GM08714 (cell line): ENCODE measurements around the gene ARMS2.

Experiments
- H3K4me3 ChIP-seq: fragments of 200-500 bp; sonication (Bioruptor generic); 2 replicates; pipeline ENCODE4 v1.5.1; 2014; ENCODE audit warnings: mild to moderate bottlenecking, low read length, inconsistent platforms
- ZNF274 ChIP-seq: IDR thresholded peaks from 2 replicates; pipeline ENCODE4 v1.6.1; 2012; ENCODE audit warnings: mild to moderate bottlenecking, low read depth, low read length

Gene ARMS2

DNA sequence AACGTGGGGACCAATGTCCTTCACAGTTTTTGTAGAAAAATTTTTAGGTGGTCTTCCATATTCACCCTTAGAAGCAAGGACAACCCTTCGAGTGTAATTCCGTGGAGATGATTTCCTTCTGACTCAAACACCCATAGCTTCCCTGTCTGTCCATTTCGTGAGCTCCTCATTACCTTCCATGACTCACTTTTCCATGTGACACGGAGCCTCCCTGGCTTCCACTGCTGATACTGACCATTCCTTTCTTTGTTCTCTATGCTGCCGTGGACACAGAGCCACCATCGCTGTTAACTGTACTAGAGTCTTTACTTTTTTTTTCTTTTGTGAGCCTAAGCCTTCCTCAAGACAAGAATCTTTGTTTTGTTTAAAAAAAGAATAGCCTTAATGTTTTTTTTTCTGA lies 12.5 kb upstream of the ARMS2 start:
- no peak overlapping the region for H3K4me3 ChIP-seq
- no peak for TF ChIP-seq ZNF274

DNA sequence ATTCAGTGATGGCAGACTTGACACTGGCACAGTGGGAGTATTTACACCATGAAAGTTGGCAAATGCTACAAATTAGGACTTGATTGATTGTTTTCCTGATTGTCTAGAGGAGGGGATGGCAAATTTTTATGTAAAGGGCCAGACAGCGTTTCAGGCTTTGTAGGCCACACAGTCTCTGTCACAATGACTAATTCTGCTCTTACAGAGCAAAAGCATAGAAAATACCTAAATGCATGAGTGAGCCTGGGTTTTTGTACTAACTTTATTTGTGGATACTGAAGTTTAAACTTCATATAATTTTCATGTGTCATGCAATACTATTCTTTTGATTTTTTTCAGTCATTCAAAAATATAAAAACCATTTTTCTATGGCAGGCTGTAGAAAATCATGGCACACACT lies 9.0 kb upstream of the ARMS2 start:
- no peak overlapping the region for H3K4me3 ChIP-seq
- TF ChIP-seq ZNF274: no peak

DNA sequence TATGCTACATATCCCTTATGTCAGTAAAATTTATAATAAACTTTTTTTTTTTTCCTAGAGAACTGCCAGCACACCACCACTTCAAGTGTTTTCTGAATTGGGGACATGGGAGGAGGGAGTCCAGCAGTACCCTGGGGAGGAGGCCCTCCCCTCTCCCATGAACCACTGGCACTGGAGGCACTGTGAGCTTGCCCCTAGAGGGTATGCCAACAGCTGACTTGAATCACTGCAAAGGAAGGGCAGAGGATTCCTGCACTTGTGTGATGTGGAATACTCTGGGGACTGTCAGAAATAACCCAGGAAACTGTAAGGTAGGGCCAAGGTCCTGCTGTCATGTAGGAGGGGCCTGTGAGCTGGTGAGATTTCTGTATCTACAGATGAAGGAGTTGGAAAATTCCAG lies 8.5 kb upstream of the ARMS2 start:
- no peak for TF ChIP-seq ZNF274
- H3K4me3 ChIP-seq: no peak overlapping the region

DNA sequence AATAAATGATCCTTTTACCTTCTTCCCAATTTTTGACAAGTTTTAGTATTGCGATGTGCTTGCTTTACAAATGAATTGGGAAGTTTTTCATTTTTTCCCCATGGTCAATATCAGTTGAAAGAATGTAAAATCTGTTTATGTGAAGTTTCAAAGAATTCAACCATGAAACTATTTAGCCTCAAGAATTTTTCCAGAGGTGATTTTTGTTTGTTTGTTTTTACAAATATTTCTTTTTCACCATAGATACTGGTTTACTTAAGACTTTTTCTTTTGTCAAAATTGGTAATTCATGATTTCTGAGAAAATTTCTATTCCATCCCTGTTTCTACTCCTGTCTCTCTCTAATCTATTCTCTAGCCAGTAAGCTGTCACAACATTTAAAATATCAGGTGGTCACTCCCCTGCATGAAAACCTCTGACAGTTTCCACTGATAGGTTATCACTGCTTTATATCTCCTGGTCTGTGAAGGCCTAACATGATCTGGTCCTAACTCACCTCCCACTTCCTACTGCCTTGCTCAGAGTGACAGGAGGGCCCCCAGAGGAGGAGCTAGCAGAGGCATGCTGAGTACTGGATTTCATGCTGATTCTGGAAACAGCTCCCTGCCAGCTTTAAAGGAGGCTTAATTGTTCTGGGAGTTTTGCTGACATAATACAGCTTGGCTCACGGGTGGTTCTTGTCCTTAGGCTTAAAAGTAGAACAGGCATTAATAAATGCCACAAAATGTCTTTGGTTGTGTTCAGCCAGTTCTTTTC lies 7.6 kb upstream of the ARMS2 start:
- H3K4me3 ChIP-seq: no peak overlapping the region
- no peak for TF ChIP-seq ZNF274

DNA sequence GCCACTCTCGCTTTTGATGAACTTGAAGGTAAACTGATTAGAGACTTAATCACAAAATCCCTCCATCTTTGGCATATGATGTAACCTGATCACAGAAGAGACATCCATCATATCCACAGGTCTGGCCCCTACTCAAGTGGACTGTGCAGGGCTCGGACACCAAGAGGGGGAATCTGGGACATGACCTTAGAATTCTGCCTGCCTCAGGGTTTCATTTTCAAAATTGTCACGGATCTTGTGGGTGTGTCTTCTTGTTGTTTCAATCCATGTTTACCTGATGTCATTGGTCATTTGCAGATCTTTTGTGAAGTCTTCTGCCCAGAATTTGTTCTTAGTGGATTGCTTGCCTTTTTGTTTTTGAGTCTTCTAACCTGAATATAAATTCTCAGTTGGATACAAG lies 5.9 kb upstream of the ARMS2 start:
- no peak overlapping the region for H3K4me3 ChIP-seq
- no peak for TF ChIP-seq ZNF274

DNA sequence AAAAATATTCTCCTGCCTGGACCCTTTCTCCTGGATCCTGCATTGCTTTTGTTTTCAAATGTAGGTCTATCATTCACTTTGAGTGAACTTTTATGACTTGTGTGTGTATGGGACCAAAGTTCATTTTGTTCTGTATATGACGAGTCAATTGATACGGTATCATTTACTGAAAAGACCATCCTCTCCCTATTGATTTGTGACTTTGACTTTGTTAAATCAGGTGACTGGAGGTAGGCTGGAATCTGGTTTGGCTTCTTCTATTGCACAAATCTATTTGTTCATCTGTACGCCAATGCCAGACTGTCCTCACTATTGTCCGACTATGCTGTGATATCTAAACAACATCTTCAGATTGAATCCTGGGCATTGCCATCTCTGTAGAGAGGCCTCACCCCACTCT lies 5.3 kb upstream of the ARMS2 start:
- H3K4me3 ChIP-seq: no peak overlapping the region
- TF ChIP-seq ZNF274: no peak

DNA sequence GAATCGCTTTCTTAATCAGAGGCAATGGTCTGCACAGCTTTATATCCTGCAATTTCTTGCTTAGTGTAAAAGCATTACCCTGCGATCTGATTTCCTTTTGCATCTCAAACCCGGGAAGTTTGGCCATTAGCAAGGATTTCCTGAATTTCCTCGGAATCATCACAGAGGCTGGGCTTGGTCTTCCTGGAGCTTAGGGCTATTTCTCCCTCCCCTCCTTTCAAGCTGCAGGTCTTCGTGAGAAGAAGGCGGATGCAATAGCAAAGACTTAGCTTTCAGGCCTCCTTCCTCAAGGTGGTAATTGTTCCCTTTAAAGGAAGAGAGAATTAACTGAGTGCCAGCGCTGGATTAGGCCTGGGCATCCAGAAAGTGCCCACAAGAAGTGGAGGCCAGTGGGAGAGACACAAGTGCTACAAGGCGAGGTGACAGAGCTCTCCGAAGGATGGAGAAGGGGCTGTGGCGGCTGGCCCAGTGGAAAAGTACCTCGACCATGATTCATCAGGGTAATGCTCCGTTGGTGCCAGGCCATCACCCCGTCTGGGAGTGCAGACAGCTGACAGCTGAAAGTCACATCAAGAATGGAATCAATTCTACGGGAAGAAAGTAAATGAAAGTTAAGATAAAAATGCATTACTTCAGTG lies 4.0 kb upstream of the ARMS2 start:
- no peak for TF ChIP-seq ZNF274
- H3K4me3 ChIP-seq: no peak overlapping the region

DNA sequence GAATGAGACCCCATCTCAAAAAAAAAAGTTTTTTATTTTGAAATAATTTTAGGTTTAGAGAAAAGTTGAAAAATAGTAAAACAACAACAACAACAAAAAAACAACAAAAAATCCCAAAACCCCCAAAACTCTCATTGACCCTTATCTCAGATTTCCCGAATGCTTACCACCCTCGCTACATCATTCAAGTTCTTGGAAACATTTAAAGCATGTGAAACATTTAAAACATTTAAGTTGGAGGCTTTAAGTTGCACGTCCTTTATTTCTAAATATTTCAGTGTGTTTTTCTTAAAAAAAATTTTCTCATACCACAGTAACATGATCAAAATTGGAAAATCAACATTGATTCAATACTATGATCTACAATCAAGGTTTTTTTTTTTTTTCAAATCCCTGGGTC lies 382 bp upstream of the ARMS2 start:
- no peak for TF ChIP-seq ZNF274
- no peak overlapping the region for H3K4me3 ChIP-seq

DNA sequence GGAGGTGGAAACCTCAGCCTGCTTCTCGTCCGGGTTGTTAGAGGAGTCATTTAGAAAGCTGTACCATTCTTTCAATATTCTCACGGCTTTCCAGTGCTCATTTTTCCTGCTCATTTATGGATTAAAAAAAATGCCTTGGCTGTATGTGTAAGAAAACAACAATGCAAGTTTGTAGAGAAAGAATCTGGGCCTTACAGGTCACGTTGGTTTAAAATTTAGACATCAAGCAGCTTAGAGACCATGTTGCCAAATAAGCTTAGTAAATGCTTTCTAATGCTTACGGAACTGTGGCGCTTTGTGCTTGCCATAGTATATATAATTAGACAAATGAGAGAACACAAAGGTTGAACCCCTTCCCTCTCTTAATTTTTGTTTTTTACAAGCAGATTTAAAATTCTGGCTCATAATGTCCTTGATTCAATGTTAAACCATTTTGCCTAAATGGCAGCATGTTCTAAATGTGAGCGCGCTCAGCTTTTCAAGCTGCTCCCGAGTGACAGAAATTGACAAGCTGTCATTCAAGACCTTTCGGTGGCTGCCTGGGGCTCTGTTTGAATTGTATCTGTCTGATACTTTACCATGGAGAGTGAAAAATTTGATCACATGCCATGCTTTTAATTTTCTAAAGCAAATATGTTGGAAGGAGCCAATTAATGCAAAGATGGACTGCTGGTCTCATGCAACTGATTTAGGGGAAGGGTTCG lies 1.1 kb downstream of the ARMS2 start:
- no peak overlapping the region for H3K4me3 ChIP-seq
- TF ChIP-seq ZNF274: no peak

DNA sequence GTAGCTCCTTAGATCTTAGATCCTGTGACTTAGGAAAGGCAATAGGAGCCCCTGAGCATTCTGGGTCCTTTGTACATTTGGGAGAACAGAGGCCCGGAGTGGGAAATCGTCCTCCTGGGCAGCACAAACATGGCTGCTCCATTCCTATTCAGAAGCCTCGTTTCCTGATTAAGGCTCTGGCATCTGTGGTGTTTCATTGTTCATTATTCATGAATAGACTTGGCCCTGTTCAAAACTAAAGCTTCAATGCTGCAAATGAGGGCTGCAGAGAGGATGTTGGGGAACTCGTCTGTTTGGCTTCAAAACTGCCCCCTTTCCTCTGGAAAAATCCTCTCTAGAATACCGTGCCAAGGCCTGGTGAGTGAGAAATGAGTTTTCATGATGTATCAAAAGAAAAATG lies 3.5 kb downstream of the ARMS2 start:
- no peak for TF ChIP-seq ZNF274
- no peak overlapping the region for H3K4me3 ChIP-seq

DNA sequence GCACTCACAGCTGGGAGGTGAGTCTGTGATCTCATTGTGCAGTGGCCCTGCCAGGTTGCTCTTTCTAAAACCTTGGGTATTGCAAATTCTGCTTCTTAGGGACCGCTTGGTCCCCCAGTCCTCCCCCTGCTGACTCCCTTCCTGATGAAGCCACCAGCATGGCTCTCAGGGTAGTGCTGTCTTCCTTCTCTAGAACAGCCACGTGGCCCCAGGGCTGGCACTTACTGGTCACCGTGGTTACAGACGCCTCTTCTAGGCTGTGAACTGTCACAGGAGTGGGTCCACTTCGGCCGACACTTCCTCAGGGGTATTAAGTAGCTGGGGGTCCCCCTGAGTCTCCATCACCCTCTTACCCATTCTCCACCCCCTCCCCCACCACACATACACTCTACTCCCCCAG lies 4.2 kb downstream of the ARMS2 start:
- no peak for TF ChIP-seq ZNF274
- H3K4me3 ChIP-seq: no peak overlapping the region

DNA sequence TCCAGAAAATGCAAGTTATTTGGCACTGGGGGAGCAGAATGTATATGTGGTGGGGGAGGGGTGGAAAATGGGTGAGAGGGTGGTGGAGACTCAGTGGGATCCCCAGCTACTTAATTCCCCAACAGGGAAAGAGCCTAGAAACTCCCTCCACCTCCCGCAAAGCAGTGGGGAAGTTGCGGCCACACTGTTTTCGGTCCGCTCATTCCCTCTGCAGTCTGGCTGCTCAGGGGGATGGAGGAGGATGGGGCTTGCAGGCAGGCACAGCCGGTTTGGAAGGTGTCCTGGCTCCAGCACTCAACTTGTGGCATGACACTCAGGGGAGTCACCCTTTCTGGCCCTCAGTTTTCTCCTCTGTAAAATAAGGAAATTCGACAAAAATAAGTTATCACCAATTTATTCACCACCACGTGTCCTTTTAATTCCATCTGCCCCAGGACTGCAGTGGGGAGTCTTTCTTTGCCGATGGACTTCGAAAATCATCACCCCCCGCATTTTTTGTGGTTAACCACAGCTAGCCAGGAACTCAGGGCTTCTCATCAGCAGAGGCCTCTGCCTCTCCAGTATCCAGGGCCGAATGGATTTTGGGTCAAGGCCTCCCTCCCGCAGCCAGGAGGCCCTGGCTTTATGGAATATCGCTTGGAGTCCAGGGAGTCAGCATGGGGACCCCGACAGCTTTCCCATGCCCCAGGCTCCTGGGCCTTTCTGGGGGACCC lies 5.3 kb downstream of the ARMS2 start:
- no peak for TF ChIP-seq ZNF274
- no peak overlapping the region for H3K4me3 ChIP-seq

DNA sequence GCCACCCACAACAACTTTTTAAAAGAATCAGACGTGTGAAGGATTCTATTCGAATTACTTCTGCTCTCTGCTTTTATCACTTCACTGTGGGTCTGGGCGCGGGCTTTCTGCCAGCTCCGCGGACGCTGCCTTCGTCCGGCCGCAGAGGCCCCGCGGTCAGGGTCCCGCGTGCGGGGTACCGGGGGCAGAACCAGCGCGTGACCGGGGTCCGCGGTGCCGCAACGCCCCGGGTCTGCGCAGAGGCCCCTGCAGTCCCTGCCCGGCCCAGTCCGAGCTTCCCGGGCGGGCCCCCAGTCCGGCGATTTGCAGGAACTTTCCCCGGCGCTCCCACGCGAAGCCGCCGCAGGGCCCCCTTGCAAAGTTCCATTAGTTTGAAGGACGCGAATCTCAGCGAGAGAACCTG lies 6.4 kb downstream of the ARMS2 start:
- no peak overlapping the region for H3K4me3 ChIP-seq
- TF ChIP-seq ZNF274: no peak

DNA sequence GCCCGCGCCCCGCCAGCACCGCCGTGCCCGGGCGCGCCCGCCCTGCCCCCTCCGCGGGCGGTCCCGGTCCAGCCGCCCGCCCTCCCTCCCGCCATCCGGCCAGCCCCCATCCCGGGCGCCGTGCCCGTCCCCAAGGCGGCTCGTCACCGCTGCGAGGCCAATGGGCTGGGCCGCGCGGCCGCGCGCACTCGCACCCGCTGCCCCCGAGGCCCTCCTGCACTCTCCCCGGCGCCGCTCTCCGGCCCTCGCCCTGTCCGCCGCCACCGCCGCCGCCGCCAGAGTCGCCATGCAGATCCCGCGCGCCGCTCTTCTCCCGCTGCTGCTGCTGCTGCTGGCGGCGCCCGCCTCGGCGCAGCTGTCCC lies 6.9 kb downstream of the ARMS2 start, which contains the start of gene HTRA1:
HTRA1 (plus strand) TSS at position 187 of the 362 bp plus-strand sequence; CDS start at position 287, 100 bp downstream.
- TF ChIP-seq ZNF274: no peak
- no peak within 1 kb of the TSS for H3K4me3 ChIP-seq
